ENCODE measurements around the gene PIGU. TPM values are rescaled to one million over a fixed set of nuclear protein-coding genes. Genes with fewer than 3 reads are reported as not detected.

The PIGU gene
- total and polyA plus RNA-seq, 8 donors, result 17.0 to 38.6 (median 30.3) TPM

DNA sequence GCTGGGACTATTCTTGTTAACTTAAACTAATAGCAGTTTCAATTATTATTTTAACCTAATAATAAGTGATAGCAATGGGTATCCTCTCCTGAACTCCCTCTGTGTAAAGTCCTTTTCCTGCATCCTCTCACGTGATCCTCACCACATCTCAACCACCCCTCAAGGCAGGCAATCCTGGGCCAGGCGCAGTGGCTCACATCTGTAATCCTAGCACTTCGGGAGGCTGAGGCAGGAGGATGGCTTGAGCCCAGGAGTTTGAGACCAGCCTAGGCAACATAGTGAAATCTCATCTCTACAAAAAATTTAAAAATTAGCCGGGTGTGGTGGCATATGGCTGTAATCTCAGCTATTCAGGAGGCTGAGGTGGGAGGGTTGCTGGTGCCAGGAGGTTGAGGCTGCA is 94.7 kb downstream of the PIGU start:
- H3K9me3 ChIP-seq, result no peaks in the 10 kb centered on the region
- H3K27ac ChIP-seq, result peak overlapping the region in 1 of 2 donors; percentile 33
- no peak for DNase-seq
- H3K36me3 ChIP-seq, result peaks cover 0 to 37% of the 10 kb centered on the region in 2 donors
- H3K27me3 ChIP-seq, result no peaks in the 10 kb centered on the region
- H3K4me1 ChIP-seq, result peaks cover 0 to 30% of the 10 kb centered on the region in 2 donors
- H3K4me3 ChIP-seq, result no peak overlapping the region
- no peak for TF ChIP-seq CTCF (IDR thresholded peaks at IDR 0.05)
- no peak for ATAC-seq
- intact Hi-C loops (cut with DNase I), result no loop called here

DNA sequence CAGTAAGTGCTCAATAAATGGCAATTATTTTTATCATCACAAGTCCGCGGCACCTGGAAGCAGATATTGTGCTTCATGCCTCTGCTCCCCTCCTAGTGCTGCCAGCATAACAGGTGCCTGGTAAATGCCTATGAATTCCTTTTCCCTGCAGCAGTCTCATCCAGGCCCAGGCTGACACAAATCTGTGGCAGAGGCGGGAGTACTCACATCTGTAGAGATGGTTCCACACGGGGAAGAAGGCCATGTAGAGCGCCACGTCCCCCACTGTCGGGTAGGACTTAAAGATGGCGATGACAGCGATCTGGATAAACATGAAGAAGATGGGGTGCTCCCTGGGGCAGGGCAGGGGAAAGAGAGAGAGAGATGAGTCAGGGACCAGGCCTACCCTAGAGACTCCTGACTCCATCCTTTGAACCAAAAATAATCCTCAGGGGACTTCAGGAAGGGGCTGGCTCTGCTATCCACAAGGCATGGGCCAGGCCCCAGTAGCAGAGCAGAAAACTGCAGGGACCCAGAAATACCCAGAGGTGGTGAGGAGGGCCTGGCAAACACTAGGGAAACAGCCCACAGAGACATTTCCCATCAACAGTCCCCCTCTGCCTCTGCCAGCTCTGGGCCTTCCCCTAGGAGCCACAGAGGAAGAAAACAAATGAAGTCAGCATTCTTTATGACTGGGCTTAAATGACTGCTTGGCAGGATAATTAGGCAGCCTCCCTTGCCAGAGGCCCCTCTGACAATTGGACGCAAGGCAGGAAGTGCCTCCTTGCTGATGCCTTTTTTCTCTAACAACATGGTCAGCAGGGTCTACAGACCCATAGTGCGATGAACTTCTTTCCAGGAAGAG is 95.3 kb downstream of the PIGU start:
- H3K4me1 ChIP-seq, result peaks cover 0 to 30% of the 10 kb centered on the region in 2 donors
- peaks cover 0 to 35% of the 10 kb centered on the region in 2 donors for H3K36me3 ChIP-seq
- intact Hi-C loops (cut with DNase I), result no loop called here
- TF ChIP-seq CTCF (IDR thresholded peaks at IDR 0.05), result no peak
- peak overlapping the region; percentile 33 to 46 for H3K27ac ChIP-seq
- H3K9me3 ChIP-seq, result no peaks in the 10 kb centered on the region
- no peaks in the 10 kb centered on the region for H3K27me3 ChIP-seq
- DNase-seq, result peak in 1 of 4 donors; percentile 51
- ATAC-seq, result peak; percentile 23
- no peak overlapping the region for H3K4me3 ChIP-seq

DNA sequence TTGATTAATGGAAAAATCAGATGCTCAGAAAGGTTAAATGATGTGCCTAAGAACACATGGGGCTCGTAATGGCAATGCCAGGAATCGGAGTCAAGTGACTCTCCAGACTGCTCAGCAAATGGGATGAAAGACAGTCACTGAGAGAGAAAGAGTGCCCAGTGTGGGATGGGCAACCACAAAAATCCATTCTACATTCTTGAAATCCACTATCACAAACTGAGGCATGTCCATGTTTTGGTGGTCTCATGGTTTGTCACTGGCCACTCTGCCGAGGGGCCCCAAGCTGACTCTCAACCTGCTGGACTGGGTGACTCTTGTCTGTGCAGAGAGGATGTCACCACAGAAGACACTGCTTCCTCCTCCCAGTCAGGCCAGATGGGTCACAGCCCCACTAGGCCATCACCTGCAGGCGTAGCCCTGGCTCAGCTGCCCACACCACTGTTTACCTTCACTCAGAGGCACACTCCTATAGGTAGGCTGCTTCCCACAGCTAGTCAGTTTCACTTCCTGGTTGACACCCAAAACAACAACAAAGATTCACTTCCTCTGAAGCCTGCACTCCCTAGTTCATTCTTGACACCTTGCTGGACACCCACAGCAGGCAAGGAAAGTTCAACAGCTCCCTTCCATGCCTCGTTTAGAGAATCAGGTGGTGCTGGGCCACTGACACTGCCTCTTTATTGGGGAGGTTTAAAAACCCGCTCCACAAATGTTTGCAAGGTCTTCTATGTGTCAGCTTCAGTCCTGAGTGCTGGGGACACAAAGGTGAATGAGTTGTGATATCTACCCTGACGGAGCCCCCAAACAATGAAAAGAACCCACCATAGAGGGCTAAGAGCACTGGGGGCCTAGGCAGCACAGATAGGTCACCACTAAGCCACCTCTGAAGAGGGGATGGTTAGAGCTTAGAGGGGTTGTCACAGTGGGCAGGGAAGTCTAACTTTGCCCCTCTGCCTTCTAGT is 96.6 kb downstream of the PIGU start:
- Histone ChIP-seq H3K4me3 (no peak overlapping the region), H3K36me3 (peaks cover 0 to 32% of the 10 kb centered on the region in 2 donors), H3K4me1 (peaks cover 0 to 30% of the 10 kb centered on the region in 2 donors), H3K27me3 (no peaks in the 10 kb centered on the region), H3K27ac (no peak overlapping the region), H3K9me3 (no peaks in the 10 kb centered on the region)
- intact Hi-C loops (cut with DNase I), result no loop called here
- DNase-seq (no peak), ATAC-seq (peak; percentile 39)
- TF ChIP-seq CTCF (IDR thresholded peaks at IDR 0.05), result no peak

DNA sequence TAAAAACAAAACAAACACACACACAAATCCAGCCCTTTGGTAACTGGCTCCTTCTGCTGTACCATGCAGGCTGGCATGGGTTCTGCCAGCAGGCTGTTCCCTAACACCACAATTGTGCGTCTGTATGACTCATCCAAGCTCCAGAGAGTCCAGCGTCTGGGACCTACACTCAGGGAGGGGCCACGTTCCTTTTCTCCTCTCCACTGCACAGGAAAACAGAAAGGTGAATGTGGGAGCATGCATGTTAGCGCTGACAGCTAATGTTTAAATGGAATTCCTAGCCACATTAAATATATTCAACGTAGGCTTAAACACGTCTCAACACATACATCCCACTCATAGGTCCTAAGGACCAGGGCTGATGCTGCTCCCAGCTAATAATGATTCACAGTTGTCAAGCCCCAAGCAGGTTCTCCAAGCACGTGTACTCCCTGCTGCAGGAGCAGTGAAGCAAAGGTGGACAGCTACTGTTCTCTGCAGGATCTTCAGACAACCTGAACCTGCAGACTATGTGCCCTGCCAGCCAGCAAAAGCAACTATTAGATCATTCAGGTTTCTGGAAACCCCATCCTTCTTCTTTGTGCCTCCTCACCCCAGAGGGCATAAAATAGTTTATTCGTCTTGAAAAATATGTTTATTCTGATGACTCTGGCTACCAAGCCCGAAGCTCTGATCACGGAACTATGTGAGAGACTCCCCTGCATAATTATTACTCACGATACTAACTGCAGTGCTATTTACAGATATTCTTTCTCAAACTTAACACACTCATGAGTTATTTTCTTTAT is 97.5 kb downstream of the PIGU start:
- intact Hi-C loops (cut with DNase I), result no loop called here

More for the DNA sequence above, 97.5 kb downstream of the PIGU start:
- peak in 1 of 2 donors; percentile 13 for TF ChIP-seq CTCF (IDR thresholded peaks at IDR 0.05)
- DNase-seq (no peak), ATAC-seq (peak; percentile 86)
- H3K4me3 ChIP-seq, result no peak overlapping the region
- H3K27me3 ChIP-seq, result no peaks in the 10 kb centered on the region
- H3K27ac ChIP-seq, result no peak overlapping the region
- peaks cover 0 to 28% of the 10 kb centered on the region in 2 donors for H3K36me3 ChIP-seq
- H3K4me1 ChIP-seq, result peaks cover 0 to 30% of the 10 kb centered on the region in 2 donors
- H3K9me3 ChIP-seq, result no peaks in the 10 kb centered on the region
